KBM-7 (cell line): ENCODE results near the gene PRPF6.

Experiments
- DNase-seq: peaks from one replicate; pipeline ENCODE4 v3.0.0-alpha.2; 2015
- in situ Hi-C: fragments of 300-500 bp; cut with MboI; formaldehyde crosslinking; loops from 2 replicates; pipeline ENCODE4 v1.14.3; 2020; ENCODE audit warnings: low sequenced_read_pairs, low pct_unique_long_range_greater_than_20kb, mixed read lengths

The PRPF6 gene, protein sequence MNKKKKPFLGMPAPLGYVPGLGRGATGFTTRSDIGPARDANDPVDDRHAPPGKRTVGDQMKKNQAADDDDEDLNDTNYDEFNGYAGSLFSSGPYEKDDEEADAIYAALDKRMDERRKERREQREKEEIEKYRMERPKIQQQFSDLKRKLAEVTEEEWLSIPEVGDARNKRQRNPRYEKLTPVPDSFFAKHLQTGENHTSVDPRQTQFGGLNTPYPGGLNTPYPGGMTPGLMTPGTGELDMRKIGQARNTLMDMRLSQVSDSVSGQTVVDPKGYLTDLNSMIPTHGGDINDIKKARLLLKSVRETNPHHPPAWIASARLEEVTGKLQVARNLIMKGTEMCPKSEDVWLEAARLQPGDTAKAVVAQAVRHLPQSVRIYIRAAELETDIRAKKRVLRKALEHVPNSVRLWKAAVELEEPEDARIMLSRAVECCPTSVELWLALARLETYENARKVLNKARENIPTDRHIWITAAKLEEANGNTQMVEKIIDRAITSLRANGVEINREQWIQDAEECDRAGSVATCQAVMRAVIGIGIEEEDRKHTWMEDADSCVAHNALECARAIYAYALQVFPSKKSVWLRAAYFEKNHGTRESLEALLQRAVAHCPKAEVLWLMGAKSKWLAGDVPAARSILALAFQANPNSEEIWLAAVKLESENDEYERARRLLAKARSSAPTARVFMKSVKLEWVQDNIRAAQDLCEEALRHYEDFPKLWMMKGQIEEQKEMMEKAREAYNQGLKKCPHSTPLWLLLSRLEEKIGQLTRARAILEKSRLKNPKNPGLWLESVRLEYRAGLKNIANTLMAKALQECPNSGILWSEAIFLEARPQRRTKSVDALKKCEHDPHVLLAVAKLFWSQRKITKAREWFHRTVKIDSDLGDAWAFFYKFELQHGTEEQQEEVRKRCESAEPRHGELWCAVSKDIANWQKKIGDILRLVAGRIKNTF

DNA sequence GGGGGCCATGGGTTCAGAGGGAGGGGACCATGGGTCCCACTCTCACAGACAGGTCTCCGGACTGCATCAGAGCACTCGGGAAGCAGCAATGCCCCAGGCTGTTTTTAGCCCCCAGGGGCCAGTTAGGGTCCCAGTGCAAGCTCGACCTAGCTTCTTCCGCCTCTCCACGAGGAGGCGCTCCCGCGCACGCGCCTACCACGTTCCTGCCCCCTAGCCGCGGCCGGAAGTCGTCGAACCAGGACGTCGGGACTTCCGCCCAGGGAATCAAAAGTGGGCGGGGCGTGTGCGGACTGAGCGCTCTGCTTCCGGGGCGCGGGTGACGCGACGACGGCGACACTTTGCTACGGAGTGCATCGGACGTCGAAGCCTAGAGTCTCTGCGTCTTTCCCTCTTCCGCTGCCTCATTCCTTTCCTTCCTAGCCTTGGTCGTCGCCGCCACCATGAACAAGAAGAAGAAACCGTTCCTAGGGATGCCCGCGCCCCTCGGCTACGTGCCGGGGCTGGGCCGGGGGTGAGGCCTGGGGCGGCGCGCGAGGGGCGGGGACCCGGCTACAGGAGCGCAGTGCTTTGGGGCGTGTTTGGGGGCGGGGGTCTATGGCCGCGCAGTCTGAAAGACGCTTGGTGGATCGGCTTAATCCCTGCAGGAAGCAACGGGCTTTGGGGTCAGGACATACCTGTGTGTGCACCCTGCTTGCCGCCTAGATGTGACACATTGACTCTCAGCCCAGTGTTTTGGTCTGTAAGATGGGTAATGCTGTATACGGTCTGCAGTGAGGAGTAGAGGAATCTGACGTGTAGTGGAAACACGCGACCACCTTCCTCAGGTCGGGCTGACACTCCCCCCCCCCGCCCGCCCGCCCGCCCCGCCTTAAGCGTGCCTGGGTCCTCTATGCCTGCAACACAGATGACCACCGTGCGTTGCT lies at the start of gene PRPF6:
TSS of gene PRPF6 (plus strand) at position 327 of the 923 bp plus-strand sequence. CDS start at position 441, 114 bp downstream.
- in situ Hi-C loops: no loop called here
- DNase-seq: peak; percentile 92

DNA sequence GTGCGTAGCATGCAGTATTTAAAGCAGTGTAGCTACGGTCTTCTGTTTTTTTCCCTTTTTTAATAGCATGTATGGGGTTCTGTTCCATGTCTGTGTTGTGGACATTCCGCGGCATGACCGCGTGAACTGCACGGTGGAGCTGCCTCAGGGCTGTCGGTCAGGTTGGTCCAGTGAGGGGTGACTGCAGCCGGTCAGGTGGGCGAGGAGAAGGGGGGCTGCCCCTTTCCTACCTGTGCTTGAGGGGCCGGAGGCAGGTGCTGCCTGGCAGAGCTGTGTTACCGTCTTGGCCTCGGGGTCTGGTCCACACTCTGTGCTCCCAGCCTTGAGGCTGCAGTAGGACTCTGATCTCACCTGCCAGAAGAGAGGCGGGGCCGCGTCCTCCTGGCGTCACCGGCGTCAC lies 49.2 kb upstream of the PRPF6 start:
- no peak for DNase-seq
- in situ Hi-C loops: no loop called here

DNA sequence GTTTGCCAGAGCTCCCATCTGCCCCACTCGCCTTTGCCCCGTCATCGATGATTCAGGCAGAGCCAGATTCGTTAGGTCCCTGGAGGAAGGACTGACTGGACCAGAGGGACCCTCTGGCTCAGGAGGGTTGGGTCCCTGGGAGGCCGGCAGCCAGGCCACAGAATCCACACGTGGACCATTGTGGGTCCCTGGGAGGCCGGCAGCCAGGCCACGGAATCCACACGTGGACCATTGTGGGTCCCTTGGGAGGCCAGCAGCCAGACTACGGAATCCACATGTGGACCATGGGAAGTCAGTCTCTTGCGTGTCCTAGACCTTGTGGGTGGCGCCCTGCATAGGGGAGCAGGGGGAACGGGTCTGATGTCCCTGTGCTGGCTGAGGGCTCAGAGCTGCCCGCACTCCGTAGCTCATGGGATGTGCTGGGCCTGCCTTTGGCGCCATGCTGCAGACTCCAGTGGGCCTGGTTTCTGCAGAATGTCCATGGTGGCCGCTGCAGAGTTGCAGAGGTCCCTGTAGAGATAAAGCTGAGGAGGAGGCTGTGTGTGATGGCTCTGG lies 48.2 kb upstream of the PRPF6 start:
- in situ Hi-C loops: no loop called here
- DNase-seq: no peak

DNA sequence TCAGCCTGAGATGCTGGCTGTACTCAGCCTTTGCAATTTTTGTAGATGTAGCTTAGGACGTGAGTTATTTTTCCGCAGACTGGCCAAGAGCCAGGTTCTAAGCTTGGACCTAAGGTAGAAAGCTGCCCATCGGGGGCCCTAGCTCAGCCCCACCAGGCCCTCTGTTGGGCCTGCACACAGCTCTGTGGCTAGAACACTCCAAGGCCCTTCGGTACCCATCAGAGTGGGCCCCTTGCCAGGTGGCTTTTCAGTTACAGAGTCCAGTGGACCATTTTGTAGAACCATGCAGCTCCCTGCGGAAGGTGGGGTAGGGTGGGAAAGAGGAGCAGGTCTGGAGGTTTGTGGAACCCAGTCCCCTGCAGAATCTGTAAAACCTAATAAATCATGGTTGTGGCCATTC lies 47.3 kb upstream of the PRPF6 start:
- no peak for DNase-seq
- in situ Hi-C loops: no loop called here

DNA sequence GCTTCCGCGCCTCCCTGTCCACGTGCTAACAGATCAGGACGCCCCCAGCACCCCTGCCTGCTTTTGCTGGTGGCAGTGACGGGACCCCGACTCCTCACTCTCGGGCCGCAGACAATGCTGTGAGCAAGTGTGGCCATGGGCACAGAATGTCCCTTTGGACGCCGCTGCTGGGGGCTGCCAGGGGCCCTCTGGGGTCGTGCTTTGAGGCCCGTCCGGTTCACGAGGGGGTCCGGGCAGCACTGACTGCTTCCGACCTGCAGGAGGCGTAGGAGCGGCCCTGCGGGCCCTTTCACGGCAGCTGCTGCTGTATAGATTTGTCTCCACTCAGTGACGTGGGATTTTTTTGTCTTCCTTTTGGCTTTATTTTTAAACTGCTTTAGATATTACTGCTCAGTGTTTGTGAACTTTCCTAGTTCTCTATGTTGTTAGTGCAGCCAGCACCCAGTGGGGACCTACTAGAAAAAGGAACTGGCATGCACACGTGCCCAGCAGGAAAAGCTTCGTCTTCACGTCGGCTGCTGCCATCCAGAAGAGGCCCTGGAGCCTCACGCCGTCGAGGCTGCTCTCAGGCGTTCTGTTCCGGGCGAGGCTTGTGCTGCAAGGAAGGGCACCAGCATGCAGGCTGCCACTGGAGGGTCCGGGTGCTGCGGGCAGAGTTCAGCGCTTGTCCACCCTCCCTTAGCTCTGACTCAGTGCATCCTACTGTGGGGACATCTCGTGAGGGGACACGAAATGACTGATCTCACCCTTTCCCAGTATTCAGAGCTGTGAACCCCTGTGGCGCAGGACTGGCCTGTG lies 46.5 kb upstream of the PRPF6 start:
- in situ Hi-C loops: no loop called here

DNA sequence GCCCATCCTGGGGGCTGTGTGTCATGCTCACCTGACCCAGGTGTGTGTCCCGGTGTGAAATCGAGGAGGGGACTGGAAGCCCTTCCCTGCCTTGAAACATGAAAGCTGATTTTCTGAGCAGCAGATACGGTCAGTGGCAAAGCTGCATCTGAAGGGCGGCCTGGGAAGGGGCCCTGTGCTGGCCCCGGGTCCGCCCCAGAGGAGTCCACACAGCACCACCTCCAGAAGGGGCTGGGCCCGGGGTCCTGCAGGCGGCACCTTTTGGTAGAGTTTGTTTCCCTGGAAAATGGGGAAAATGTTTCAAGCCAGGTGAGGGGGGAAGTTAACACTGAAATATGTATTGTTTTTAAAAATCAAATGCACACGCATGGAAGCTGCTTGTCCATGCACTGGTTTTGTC lies 45.5 kb upstream of the PRPF6 start:
- no peak for DNase-seq
- in situ Hi-C loops: no loop called here

More for the DNA sequence above, 46.5 kb upstream of the PRPF6 start:
- no peak for DNase-seq

DNA sequence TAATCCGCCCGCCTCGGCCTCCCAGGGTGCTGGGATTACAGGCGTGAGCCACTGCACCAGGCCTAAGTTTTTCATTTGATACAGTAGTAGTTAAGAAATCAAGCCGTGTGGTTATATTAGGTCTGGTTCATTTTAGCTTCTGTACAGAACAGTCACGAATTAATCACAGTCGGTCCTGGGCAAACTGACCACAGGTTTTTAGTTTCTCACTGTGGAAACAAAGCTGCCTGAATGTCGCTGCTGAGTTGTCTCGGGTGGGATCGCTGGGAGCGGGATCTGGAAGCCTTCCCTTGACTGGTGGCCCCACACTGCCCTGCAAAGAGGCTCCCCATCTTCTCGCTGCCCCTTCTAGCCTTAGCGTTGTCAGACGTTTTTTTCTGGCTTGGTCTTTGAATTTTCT lies 43.3 kb upstream of the PRPF6 start:
- DNase-seq: no peak
- in situ Hi-C loops: no loop called here

DNA sequence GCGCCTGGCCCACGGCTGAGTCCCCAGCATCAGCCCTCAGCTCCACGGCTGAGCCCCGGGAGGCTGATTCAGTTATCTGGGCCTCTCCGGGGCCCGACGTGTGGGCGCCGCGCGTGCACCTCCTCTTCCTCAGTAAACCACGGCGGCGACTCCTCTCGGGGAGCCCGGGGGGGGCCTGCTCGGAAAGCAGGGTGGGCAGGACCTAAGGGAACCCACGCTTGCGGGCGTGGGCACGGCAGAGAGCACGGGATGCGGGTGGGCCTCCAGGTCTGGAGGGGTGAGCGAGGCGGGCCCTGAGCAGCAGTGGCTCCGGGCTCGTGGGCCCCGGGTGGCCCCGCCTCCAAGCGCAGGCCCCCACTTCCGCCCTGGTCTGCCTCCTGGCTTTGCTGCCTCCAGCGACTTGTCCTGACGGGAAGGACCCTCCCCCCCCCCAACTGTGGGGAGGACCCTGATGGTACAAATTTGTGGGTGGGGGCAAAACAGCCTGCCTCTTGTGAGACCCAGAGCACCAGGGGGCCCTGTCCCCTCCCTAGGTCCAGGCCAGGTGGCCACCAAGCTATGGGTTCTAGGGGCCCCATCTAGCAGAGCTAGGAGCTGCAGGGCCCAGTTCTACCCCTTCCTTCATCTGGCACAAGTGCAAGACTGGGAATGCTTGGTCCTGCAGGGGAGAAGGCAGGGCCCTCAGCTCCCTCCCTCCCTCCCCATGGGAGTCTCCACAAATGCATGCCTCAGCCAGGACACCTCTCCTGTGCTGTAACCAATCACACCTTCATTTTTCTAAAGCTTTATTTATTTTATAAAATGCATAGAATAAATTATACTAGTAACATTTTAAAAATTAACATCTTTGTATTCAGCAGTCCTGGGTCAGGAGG lies 41.6 kb upstream of the PRPF6 start:
- in situ Hi-C loops: no loop called here
- DNase-seq: no peak

DNA sequence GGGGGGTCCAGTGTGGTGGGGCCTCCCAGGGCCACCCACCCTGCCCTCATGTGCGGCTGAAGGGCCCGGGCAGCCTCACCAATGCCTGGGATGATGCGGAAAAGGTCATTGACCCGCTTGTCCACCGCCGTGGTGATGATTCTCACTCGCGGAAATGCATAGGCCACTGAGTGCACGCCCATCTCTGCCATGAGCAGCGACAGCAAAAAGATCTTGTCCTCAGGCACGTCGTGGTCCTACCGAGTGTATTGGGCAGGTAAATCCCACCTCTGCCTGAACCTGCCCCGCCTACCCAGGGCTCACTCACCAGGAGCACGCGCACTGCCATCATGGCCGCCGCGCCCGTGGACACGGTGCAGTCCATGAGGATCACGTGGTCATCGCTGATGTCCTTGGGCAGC lies 40.9 kb upstream of the PRPF6 start:
- no peak for DNase-seq

DNA sequence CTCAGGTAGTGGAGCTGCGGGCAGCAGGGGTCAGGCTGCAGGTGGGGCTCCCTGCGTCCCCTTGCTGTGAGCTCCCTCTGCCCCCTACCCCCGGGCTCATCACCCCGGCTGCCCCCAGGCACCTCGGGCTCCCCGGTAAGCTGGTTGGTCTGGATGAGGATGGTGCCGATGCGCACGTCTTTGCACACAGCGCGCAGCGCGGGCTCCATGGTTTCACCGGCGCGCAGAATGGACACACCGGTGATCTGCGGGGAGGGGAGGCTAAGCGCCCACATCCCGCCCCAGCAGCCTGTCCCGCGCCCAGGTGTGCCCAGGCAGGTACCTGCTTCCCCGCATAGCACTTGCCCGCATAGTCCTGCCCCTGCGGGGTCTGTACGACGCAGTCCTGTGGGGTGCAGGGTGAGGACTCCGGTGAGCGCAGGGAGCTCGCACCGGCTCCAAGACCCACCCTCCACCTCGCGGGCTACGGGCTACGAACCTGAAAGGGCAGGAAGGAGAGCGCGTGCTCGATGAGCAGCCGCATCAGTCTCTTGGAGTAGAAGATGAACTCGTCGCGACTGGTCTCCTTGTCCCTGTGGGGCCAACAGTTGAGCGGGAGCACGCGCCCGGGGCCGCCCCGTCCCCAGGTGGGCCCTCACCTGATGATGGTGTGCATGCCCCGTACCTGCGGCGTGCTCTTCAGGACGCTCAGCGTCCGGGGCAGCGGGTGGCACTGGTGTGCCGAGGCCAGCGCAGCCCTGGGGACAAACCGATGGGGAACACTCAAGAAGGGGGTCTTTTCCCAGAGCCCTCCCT lies 40.3 kb upstream of the PRPF6 start:
- no peak for DNase-seq
- in situ Hi-C loops: no loop called here

More for the DNA sequence above, 40.9 kb upstream of the PRPF6 start:
- in situ Hi-C loops: no loop called here

DNA sequence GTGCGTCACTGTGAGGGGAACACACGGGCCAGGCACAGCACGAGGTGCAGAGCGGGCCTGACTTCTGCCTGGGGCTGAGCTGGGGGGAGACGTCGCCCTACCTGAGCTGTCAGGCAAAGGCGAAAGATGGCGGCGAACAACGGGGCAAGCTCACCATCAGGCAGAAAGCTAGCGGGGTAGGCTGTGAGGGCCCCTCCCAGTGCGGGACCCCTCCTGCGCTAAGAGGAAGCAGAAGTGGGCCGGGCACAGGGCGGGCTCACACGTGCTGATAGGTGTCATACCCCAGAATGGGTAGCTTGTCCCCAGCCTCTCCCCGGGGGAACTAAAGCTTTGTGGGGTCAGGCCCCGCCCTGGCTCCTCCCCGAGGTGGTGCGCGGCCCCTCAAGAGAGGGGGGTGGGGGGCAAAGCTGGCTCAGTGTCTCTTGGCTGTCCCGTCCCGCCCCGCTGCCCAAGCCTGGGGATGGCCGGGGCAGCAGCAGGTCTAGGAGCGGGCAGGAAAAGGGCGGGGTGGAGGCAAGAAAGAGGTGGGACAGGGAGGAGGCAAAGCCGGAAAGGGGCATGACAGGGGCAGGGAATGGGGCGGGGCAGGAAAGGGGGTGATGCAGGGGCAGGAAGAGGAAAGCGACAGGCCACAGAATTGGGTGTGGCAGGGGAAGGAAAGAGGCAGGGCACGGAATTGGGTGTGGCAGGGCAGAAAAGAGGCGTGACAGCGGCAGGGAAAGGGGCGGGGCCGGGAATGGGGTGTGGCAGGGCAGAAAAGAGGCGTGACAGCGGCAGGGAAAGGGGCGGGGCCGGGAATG lies 39.5 kb upstream of the PRPF6 start:
- in situ Hi-C loops: no loop called here
- peak; percentile 71 for DNase-seq

DNA sequence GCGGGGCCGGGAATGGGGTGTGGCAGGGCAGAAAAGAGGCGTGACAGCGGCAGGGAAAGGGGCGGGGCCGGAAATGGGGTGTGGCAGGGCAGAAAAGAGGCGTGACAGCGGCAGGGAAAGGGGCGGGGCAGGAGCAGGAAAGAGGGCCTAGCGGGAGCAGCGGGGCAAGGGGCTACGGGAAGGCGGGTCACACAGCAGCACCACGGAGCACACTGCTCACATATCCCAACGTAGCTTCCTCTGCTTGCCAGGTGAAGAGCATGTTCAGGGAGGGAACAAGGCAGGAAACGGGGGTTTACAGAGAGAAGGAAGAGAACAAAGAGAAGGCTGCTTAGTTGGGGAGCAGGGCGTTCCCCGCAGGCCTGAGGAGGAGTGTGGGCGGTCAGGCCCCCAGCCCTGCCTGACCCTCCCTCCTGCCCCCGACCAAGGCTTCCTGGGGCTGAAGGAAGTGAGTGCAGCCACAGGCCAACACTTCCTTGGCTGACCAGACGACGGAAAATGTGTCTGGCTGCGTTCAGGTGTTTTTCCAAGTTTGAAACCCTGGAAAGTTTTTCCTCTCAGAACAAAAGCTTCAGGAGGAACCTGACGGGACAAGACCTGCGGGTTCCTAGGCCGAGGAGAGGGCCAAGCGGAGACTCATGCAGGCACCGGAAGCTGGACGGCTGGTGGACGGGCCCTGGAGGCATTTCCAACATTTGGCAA lies 38.5 kb upstream of the PRPF6 start:
- in situ Hi-C loops: no loop called here
- DNase-seq: peak; percentile 49

DNA sequence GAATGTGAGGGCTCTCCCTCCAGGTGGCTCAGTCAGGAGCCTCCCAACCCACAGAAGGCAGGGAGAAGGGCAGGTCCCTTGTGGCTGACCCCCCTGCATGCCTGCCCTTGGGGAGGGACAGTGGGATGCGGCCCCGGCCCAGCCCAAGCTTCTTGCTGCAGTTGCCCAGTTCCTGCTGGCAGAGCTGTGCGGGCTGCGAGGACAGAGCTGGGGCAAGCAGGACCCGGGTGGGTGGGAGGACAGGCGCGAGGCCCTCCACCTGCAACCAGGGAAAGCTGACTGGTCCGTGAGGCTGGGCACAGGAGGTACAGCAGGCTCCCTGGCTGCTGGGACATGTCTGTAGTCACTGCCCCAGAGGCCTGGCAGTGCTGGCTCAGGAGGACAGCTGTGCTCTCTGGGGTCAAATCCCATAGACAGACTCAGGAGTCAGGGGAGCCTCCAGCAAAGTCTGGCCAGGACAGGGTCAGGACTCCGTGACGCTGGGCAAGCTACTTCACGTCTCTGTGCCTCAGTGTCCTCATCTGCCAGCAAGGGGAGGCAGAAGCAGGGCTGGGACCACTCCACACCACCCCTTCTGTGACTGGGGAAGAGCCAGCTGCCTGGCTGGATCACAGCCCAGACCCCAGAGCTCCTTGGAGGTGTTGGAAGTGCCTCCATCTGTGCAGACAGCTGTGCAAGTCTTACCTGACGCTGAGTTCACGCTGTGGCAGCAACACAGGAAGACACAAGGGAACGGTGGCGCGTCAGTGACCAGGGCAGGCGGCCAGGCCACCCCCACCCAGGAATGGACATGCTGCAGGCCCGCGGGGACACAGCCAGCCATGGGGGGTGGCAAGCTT lies 37.7 kb upstream of the PRPF6 start:
- no peak for DNase-seq

DNA sequence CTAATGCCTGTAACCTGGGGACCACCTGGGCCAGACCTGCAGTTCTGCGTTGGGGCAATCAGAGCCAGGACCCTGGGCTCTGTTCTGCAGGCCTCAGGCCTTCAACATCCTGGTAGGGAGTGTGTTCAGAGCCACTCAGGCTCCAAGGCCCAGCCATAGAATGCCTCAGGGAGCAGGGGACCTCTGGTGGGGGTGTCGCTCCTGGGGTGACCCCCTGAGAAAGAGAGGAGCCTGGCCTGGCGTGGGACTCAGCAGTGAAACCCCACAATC lies 37.2 kb upstream of the PRPF6 start:
- no peak for DNase-seq
- in situ Hi-C loops: no loop called here

More for the DNA sequence above, 37.7 kb upstream of the PRPF6 start:
- in situ Hi-C loops: no loop called here
